MM.1S (cell line): ENCODE results near the gene CREB5.

ENCODE experiments used
- EZH2 ChIP-seq: fragments of 300-600 bp; sonication (generic); optimal IDR thresholded peaks from 2 replicates; pipeline ENCODE3; 2017; ENCODE audit warnings: low read depth, mild to moderate bottlenecking, antibody characterized with exemption, low read length, mixed read lengths
- EZH2phosphoT487 ChIP-seq: fragments of 300-600 bp; sonication (generic); IDR thresholded peaks from 2 replicates; pipeline ENCODE4 v1.6.1; 2018; ENCODE audit warnings: antibody characterized with exemption, low read length
- TF ChIP-seq, protein P1 (sequence below): fragments of 300-600 bp; sonication (generic); IDR thresholded peaks from 2 replicates; pipeline ENCODE4 v1.5.1; 2016; ENCODE audit warnings: antibody characterized with exemption, low read length, mixed read lengths

DNA sequence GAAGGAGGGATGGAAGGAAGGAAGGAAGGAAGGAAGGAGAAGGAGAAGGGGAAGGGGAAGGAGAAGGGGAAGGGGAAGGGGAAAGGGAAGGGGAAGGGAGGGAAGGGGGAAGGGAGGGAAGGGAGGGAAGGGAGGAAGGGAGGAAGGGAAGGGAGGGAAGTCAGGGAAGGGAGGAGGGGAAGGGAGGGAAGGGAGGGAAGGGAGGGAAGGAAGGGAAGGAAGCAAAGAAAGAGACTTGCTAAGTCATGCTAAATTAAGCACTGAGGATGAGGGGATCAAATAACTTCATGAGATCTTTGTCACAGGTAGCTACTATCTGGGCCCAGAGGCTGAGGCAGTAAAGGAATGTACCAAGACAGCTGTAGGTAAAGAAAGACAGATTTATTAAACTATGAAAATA, 429.4 kb downstream of the CREB5 start:
- TF ChIP-seq, protein P1, sequence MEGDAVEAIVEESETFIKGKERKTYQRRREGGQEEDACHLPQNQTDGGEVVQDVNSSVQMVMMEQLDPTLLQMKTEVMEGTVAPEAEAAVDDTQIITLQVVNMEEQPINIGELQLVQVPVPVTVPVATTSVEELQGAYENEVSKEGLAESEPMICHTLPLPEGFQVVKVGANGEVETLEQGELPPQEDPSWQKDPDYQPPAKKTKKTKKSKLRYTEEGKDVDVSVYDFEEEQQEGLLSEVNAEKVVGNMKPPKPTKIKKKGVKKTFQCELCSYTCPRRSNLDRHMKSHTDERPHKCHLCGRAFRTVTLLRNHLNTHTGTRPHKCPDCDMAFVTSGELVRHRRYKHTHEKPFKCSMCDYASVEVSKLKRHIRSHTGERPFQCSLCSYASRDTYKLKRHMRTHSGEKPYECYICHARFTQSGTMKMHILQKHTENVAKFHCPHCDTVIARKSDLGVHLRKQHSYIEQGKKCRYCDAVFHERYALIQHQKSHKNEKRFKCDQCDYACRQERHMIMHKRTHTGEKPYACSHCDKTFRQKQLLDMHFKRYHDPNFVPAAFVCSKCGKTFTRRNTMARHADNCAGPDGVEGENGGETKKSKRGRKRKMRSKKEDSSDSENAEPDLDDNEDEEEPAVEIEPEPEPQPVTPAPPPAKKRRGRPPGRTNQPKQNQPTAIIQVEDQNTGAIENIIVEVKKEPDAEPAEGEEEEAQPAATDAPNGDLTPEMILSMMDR: no peak
- TF ChIP-seq EZH2phosphoT487 (no peak), EZH2 (no peak)
